HG02970 (cell line): Measurements from ENCODE around the gene TXNDC12.

Experiments used
- ATAC-seq: cut with Tn5 transposase; IDR thresholded peaks from one replicate; pipeline ENCODE4 v1.9.1; 2021; ENCODE audit warnings: mild to moderate bottlenecking, moderate library complexity, moderate number of reproducible peaks; ENCODE audit not compliant: unreplicated experiment, low FRiP score

The TXNDC12 gene

DNA sequence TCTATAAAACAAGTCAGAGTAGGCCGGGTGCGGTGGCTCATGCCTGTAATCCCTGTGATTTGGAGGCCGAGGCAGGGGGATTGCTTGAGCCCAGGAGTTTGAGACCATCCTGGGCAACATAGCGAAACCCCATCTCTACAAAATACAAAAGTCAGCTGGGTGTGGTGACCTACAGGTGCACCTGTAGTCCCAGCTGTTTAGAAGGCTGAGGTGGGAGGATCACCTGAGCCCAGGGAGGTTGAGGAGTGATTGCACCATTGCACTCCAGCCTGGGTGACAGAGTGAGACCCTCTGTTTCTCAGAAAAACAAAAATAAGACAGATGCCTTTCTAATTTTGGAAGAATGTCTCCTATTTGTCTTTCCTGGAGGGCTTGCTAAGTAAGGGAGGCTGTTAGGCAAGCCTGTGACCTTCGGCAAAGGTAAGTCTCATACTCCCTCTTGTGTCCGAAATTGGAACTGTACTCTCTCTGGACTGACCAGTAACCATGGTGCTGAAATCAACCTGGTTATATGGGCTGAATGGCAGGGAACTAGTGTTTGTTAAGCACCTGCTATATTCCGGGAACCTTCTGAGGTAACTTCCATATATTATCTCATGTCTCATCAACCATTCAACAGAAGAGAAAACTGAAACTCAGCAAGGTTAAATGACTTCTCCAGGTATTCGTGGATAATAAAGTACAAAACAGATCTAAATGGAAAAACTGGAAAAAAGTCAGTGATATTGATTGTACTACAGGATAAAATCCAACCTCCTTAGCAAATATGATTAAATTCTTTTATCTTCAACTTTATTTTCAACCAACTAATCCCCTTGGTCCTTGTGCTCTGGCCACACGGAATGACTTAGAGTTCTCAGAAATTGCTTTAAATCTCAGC lies 52.7 kb downstream of the TXNDC12 start:
- no peak for ATAC-seq

DNA sequence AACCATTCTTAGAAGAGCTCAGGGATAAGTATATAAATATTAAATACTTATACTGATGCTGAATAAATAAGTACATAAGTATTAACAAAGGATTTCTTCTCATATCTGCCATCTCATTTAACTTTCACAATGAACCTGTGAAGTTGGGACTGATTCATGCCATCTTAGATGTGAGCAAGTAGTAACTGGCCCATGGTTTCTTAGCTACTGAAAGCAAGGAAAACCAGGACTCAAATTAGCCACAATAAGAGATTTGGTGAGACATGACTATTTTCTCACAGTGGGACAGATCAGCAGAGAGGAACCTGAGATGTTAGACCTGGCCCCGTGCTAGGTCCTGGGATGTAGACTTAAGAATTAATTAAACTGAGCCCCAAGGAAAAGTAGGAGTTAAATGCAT lies 56.3 kb downstream of the TXNDC12 start:
- ATAC-seq = no peak

- ATAC-seq = no peak
These were observed 57.0 kb downstream of the TXNDC12 start for GRCh38 chr1:51997974-51998382.

GRCh38 chr1:51990478-51990965 lies 64.5 kb downstream of the TXNDC12 start, which contains the start of gene RAB3B:
Gene RAB3B (minus strand): TSS chr1:51990700. CDS start chr1:51977117, 13,583 bp downstream.
- ATAC-seq = no peak

- no peak for ATAC-seq
These were observed 65.2 kb downstream of the TXNDC12 start for GRCh38 chr1:51989582-51990477.

DNA sequence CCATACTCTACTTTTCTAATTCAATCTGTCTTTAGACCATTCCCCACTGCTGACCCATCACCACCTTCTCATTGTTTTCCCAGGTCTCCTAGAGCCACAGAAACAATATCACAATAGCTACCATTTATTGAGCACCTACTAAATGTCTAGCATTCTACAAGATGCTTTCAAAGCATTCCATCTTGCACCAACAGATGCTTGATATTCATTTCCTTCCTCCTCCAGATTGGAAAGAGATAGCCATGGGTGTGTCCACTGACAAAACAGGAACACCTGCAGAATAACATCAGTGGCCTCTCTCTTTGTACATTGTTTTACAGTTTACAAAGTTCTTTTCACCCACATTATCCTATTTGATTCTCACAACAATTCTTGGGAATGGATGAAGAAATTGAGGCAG lies 66.7 kb downstream of the TXNDC12 start:
- no peak for ATAC-seq

DNA sequence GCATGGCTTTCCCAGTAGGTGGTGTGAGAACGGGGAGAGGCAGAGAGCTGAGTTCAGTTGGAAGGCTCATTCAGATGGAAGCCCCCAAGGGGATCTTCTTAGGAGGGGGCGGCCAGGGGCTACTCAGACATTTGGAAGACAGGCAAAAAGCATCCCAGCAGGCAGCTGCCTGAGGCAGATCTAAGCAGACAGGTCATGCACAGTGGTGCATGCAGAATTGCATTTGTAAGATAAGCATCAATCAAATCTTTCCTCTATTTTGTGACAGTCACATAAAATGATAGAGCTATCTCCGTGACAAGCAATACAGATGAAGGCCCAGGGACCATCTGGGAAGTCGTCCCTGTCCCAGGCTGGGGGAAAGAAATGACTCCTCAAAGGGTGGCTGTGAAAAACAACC lies 68.3 kb downstream of the TXNDC12 start:
- ATAC-seq = no peak

- ATAC-seq = no peak
These were observed 72.8 kb downstream of the TXNDC12 start for GRCh38 chr1:51982161-51982560.

GRCh38 chr1:51981555-51981954 lies 73.4 kb downstream of the TXNDC12 start:
- ATAC-seq = no peak

- no peak for ATAC-seq
These were observed 76.9 kb downstream of the TXNDC12 start for GRCh38 chr1:51978099-51978498.

- ATAC-seq = no peak
These were observed 78.0 kb downstream of the TXNDC12 start for GRCh38 chr1:51976846-51977602.

DNA sequence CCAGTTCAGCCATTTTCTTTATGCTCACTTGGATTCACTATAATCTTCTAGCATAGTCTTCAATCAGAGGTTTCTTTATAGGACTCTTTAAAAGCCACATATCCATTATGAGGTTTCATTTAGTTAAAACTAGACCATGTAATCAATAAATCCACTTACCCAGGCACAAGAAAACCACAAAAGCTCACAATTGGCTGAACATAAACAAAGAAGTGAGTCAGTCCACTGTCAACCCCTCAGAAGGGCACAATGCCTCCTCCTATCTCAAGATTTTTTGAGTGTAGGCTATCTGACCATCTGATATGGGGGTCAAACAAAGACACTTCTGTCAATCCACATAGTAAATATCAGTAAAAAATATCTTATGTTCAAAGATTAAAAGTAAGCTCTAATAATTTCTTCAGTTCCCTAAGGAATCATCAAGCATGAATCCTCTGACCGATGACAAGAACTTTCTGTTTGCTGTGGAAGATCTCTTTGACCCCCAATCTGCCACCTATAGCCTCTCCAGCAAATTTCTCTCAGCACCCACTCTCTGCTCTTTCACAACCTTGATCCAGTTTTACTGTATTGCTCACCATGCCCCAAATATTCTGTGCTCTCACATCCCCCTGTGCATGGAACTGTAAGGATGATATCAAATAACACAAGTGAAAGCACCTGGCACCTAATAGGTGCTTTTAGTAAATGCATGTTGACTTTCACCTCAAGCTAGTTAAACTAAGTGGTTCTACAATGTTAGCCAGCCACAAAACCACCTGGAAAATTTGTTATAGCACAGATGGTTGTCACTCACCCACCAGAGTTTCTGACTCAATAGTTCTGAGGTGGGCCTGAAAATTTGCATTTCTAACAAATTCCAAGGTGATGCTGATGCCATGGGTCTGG lies 81.2 kb downstream of the TXNDC12 start:
- no peak for ATAC-seq
